HEK293 (cell line): Measurements from ENCODE around the gene NUP107.

ENCODE experiments used
- CTCF ChIA-PET: fragments of 350-600 bp; formaldehyde crosslinking; extraction: SDS; loops from one replicate; lab custom pipeline; 2021; ENCODE audit warnings: antibody characterized with exemption; lab: Yijun Ruan, JAX
- POLR2A ChIA-PET: fragments of 300-600 bp; formaldehyde crosslinking; extraction: SDS; loops from one replicate; lab custom pipeline; 2020; ENCODE audit warnings: antibody characterized with exemption, inconsistent platforms; lab: Yijun Ruan, JAX
- H3K27ac ChIP-seq: fragments of 200-500 bp; sonication (Bioruptor generic); 2 replicates; pipeline ENCODE4 v1.5.1; 2014; ENCODE audit warnings: low read depth, low read length, control low read depth, inconsistent platforms; ENCODE audit errors: extremely low read depth
- H3K36me3 ChIP-seq, 2 experiments: fragments of 200-500 bp in 1 of 2; sonication (Bioruptor generic) in 1 of 2; 1 replicate in 1 of 2; 2 replicates in 1 of 2; pipeline ENCODE4 v1.5.1; 2014 to 2017; ENCODE audit warnings: inconsistent platforms in 2 of 2, low read length in 2 of 2; ENCODE audit not compliant: control insufficient read depth in 2 of 2, insufficient read depth in 1 of 2
- H3K4me1 ChIP-seq: fragments of 200-500 bp; sonication (Bioruptor generic); 2 replicates; pipeline ENCODE4 v1.5.1; 2014; ENCODE audit warnings: mild to moderate bottlenecking, low read length, inconsistent platforms; ENCODE audit not compliant: control insufficient read depth, insufficient read depth
- H3K4me3 ChIP-seq: 2 replicates; pipeline ENCODE4 v1.5.1; 2011; ENCODE audit warnings: low read depth, mild to moderate bottlenecking, control low read depth, low read length, moderate library complexity
- H3K9me3 ChIP-seq: fragments of 200-500 bp; sonication (Bioruptor generic); 2 replicates; pipeline ENCODE4 v1.5.1; 2014; ENCODE audit warnings: low read depth, low read length, inconsistent platforms; ENCODE audit not compliant: control insufficient read depth, insufficient read depth
- FEZF1 ChIP-seq: fragments of 450-650 bp; formaldehyde crosslinking; IDR thresholded peaks from 2 replicates; pipeline ENCODE4 v1.5.1; 2016; ENCODE audit warnings: missing biosample characterization, missing genetic modification characterization
- GLI4 ChIP-seq: fragments of 450-650 bp; formaldehyde crosslinking; IDR thresholded peaks from 2 replicates; pipeline ENCODE4 v1.5.1; 2016; ENCODE audit warnings: missing biosample characterization, missing genetic modification characterization
- GLIS2 ChIP-seq: fragments of 450-650 bp; formaldehyde crosslinking; IDR thresholded peaks from 2 replicates; pipeline ENCODE4 v1.5.1; 2016; ENCODE audit warnings: missing biosample characterization, missing genetic modification characterization
- INSM2 ChIP-seq: fragments of 450-650 bp; formaldehyde crosslinking; IDR thresholded peaks from 2 replicates; pipeline ENCODE4 v1.5.1; 2016; ENCODE audit warnings: missing biosample characterization, missing genetic modification characterization
- KLF10 ChIP-seq: fragments of 450-650 bp; IDR thresholded peaks from 2 replicates; pipeline ENCODE4 v1.5.1; 2018; ENCODE audit warnings: missing biosample characterization, mild to moderate bottlenecking, missing genetic modification characterization
- KLF8 ChIP-seq: fragments of 450-650 bp; formaldehyde crosslinking; IDR thresholded peaks from 2 replicates; pipeline ENCODE4 v1.5.1; 2016; ENCODE audit warnings: missing biosample characterization, missing genetic modification characterization
- PRDM1 ChIP-seq: fragments of 450-650 bp; formaldehyde crosslinking; IDR thresholded peaks from 2 replicates; pipeline ENCODE4; 2016; ENCODE audit warnings: missing biosample characterization, missing genetic modification characterization
- PRDM6 ChIP-seq: fragments of 450-650 bp; formaldehyde crosslinking; IDR thresholded peaks from 2 replicates; pipeline ENCODE4 v1.5.1; 2017; ENCODE audit warnings: missing biosample characterization, missing genetic modification characterization
- YY1 ChIP-seq: fragments of 450-650 bp; formaldehyde crosslinking; IDR thresholded peaks from 2 replicates; pipeline ENCODE4 v1.5.1; 2018; ENCODE audit warnings: missing biosample characterization, missing genetic modification characterization
- ZBTB10 ChIP-seq: fragments of 450-650 bp; formaldehyde crosslinking; IDR thresholded peaks from 2 replicates; pipeline ENCODE4 v1.5.1; 2016; ENCODE audit warnings: missing biosample characterization, missing genetic modification characterization
- ZFHX2 ChIP-seq: fragments of 450-650 bp; formaldehyde crosslinking; conservative IDR thresholded peaks from 2 replicates; pipeline ENCODE4 v1.5.1; 2016; ENCODE audit warnings: missing biosample characterization, missing genetic modification characterization
- ZFP3 ChIP-seq: fragments of 450-650 bp; formaldehyde crosslinking; IDR thresholded peaks from 2 replicates; pipeline ENCODE4 v1.5.1; 2016; ENCODE audit warnings: low read depth, missing biosample characterization, missing genetic modification characterization
- ZFP37 ChIP-seq: fragments of 450-650 bp; formaldehyde crosslinking; IDR thresholded peaks from 2 replicates; pipeline ENCODE4 v1.5.1; 2016; ENCODE audit warnings: missing biosample characterization, missing genetic modification characterization
- ZFP41 ChIP-seq: fragments of 450-650 bp; formaldehyde crosslinking; IDR thresholded peaks from 2 replicates; pipeline ENCODE4 v1.5.1; 2016; ENCODE audit warnings: missing biosample characterization, missing genetic modification characterization, borderline replicate concordance
- ZNF2 ChIP-seq: fragments of 450-650 bp; formaldehyde crosslinking; IDR thresholded peaks from 2 replicates; pipeline ENCODE4 v1.5.1; 2016; ENCODE audit warnings: missing biosample characterization, missing genetic modification characterization
- ZNF221 ChIP-seq: fragments of 450-650 bp; formaldehyde crosslinking; IDR thresholded peaks from 2 replicates; pipeline ENCODE4 v1.5.1; 2017; ENCODE audit warnings: missing biosample characterization, missing genetic modification characterization, borderline replicate concordance
- ZNF549 ChIP-seq: fragments of 450-650 bp; IDR thresholded peaks from 2 replicates; pipeline ENCODE4 v1.5.1; 2018; ENCODE audit warnings: missing biosample characterization, missing genetic modification characterization, mild to moderate bottlenecking, inconsistent platforms, moderate library complexity
- ZNF610 ChIP-seq: fragments of 450-650 bp; formaldehyde crosslinking; IDR thresholded peaks from 2 replicates; pipeline ENCODE4 v1.5.1; 2016; ENCODE audit warnings: missing biosample characterization, missing genetic modification characterization, borderline replicate concordance
- ZNF645 ChIP-seq: fragments of 450-650 bp; formaldehyde crosslinking; IDR thresholded peaks from 2 replicates; pipeline ENCODE4; 2016; ENCODE audit warnings: missing biosample characterization, missing genetic modification characterization
- ZNF658 ChIP-seq: fragments of 450-650 bp; formaldehyde crosslinking; IDR thresholded peaks from 2 replicates; pipeline ENCODE4; 2016; ENCODE audit warnings: missing biosample characterization, missing genetic modification characterization
- ZNF670 ChIP-seq: fragments of 450-650 bp; formaldehyde crosslinking; IDR thresholded peaks from 2 replicates; pipeline ENCODE4 v1.5.1; 2016; ENCODE audit warnings: missing biosample characterization, missing genetic modification characterization, low read depth
- ZNF692 ChIP-seq: fragments of 450-650 bp; formaldehyde crosslinking; IDR thresholded peaks from 2 replicates; pipeline ENCODE4 v1.5.1; 2016; ENCODE audit warnings: missing biosample characterization, missing genetic modification characterization
- ZNF747 ChIP-seq: fragments of 450-650 bp; formaldehyde crosslinking; IDR thresholded peaks from 2 replicates; pipeline ENCODE4 v1.5.1; 2016; ENCODE audit warnings: missing biosample characterization, missing genetic modification characterization
- ZNF792 ChIP-seq: fragments of 450-650 bp; formaldehyde crosslinking; IDR thresholded peaks from 2 replicates; pipeline ENCODE4 v1.5.1; 2016; ENCODE audit warnings: missing biosample characterization, missing genetic modification characterization
- ZSCAN23 ChIP-seq: fragments of 450-650 bp; formaldehyde crosslinking; IDR thresholded peaks from 2 replicates; pipeline ENCODE4 v1.5.1; 2016; ENCODE audit warnings: missing biosample characterization, missing genetic modification characterization
- ZSCAN30 ChIP-seq: fragments of 450-650 bp; IDR thresholded peaks from 2 replicates; pipeline ENCODE4 v1.5.1; 2018; ENCODE audit warnings: missing biosample characterization, mild to moderate bottlenecking, missing genetic modification characterization, moderate library complexity
- ZSCAN5A ChIP-seq: fragments of 450-650 bp; formaldehyde crosslinking; IDR thresholded peaks from 2 replicates; pipeline ENCODE4 v1.5.1; 2016; ENCODE audit warnings: missing biosample characterization, missing genetic modification characterization

Gene NUP107

GRCh38 chr12:68745904-68746571 is 59.3 kb downstream of the NUP107 start, which contains the start of gene SLC35E3:
SLC35E3 (plus strand) TSS chr12:68746176; CDS start chr12:68746378, 202 bp downstream.
- ChIA-PET CTCF (interaction anchor here (1.3 kb wide), 1 partner anchor 24 kb away, joined by 3 read pairs; no protein-coding TSS in a partner anchor), POLR2A (interaction anchor here (0.6 to 3.1 kb wide), 5 partner anchors 11 to 68 kb away, joined by 3 to 61 read pairs (median 4); partner anchors contain the start of gene MDM2)
- Histone ChIP-seq H3K4me3 (peak within 1 kb of the TSS; percentile 55), H3K4me1 (no peaks in the 10 kb centered on the region), H3K27ac (peak within 1 kb of the TSS; percentile 11; the same call in 1 of the 2 replicates), H3K36me3 (peaks cover 4 to 36% of the 10 kb centered on the region in 2 experiments), H3K9me3 (no peaks in the 10 kb centered on the region)
- TF ChIP-seq FEZF1 (tag by site-specific recombination) (no peak), ZNF2 (tag by site-specific recombination) (peak; percentile 66; the same call in 1 of the 2 replicates), ZNF221 (no peak), ZSCAN30 (tag by site-specific recombination) (peak; percentile 78; the same call in 1 of the 2 replicates), PRDM1 (tag by site-specific recombination) (no peak), ZNF747 (tag by site-specific recombination) (no peak), KLF8 (tag by site-specific recombination) (peak; percentile 93), ZBTB10 (tag by site-specific recombination) (0 out of 2 replicates have a peak, but pooled peaks have one; percentile 39), ZNF792 (tag by site-specific recombination) (0 out of 2 replicates have a peak, but pooled peaks have one; percentile 12), GLIS2 (tag by site-specific recombination) (peak; percentile 85), ZFP3 (tag by site-specific recombination) (peak; percentile 91), ZNF610 (tag by site-specific recombination) (0 out of 2 replicates have a peak, but pooled peaks have one; percentile 26), YY1 (tag by site-specific recombination) (peak; percentile 41; the same call in 1 of the 2 replicates), ZFHX2 (tag by site-specific recombination) (peak; percentile 94), INSM2 (tag by site-specific recombination) (0 out of 2 replicates have a peak, but pooled peaks have one; percentile 53), ZNF658 (tag by site-specific recombination) (no peak), ZNF670 (tag by site-specific recombination) (no peak), GLI4 (tag by site-specific recombination) (no peak), ZFP37 (tag by site-specific recombination) (0 out of 2 replicates have a peak, but pooled peaks have one; percentile 41), ZSCAN23 (tag by site-specific recombination) (no peak), ZNF645 (tag by site-specific recombination) (no peak), KLF10 (peak; percentile 78), ZNF692 (tag by site-specific recombination) (no peak; the same call in 1 of the 2 replicates), ZNF549 (no peak), PRDM6 (tag by site-specific recombination) (no peak), ZSCAN5A (0 out of 2 replicates have a peak, but pooled peaks have one; percentile 39), ZFP41 (no peak)
